Neural progenitor cell (in vitro differentiated cells): ENCODE data around the gene IRS1. TPM values are rescaled to one million over a fixed set of nuclear protein-coding genes. Genes with fewer than 3 reads are reported as not detected.

Source experiments
- DNase-seq: peaks from one replicate; pipeline ENCODE4 v3.0.0-alpha.2; 2016; ENCODE audit warnings: low spot score
- H2AFZ ChIP-seq: fragments of 200-600 bp; sonication (generic); replicated peaks from 2 replicates; pipeline ENCODE4 v1.6.1; 2016; ENCODE audit warnings: antibody characterized with exemption
- H3F3A ChIP-seq: fragments of 200-600 bp; sonication (generic); 2 replicates; pipeline ENCODE4 v1.6.1; 2016; ENCODE audit warnings: antibody characterized with exemption, low read depth
- H3K27ac ChIP-seq: fragments of 200-600 bp; sonication (generic); 2 replicates; pipeline ENCODE4 v1.5.1; 2016; ENCODE audit warnings: mild to moderate bottlenecking
- H3K27me3 ChIP-seq: fragments of 200-600 bp; sonication (generic); 2 replicates; pipeline ENCODE4 v1.6.1; 2016; ENCODE audit warnings: mild to moderate bottlenecking, moderate library complexity
- H3K36me3 ChIP-seq: fragments of 200-600 bp; sonication (generic); 2 replicates; pipeline ENCODE4 v1.5.1; 2016
- H3K4me1 ChIP-seq: fragments of 200-600 bp; sonication (generic); 2 replicates; pipeline ENCODE4 v1.6.1; 2016; ENCODE audit warnings: mixed run types
- H3K4me2 ChIP-seq: fragments of 200-600 bp; sonication (generic); 2 replicates; pipeline ENCODE4 v1.6.1; 2016
- H3K4me3 ChIP-seq: fragments of 200-600 bp; sonication (generic); 2 replicates; pipeline ENCODE4 v1.5.1; 2016
- H3K79me2 ChIP-seq: fragments of 200-600 bp; sonication (generic); 2 replicates; pipeline ENCODE4 v1.6.1; 2016; ENCODE audit warnings: low read depth
- H3K9ac ChIP-seq: fragments of 200-600 bp; sonication (generic); 2 replicates; pipeline ENCODE4 v1.6.1; 2016
- H3K9me3 ChIP-seq: fragments of 200-600 bp; sonication (generic); 2 replicates; pipeline ENCODE4 v1.5.1; 2016; ENCODE audit warnings: low read depth
- H4K20me1 ChIP-seq: fragments of 200-600 bp; sonication (generic); 2 replicates; pipeline ENCODE4 v1.6.1; 2016; ENCODE audit warnings: low read depth
- H3K27ac Mint-ChIP-seq: 3 replicates; pipeline ENCODE4 v1.8.0; 2021; ENCODE audit warnings: mixed read lengths
- H3K27me3 Mint-ChIP-seq: 2 replicates; pipeline ENCODE4 v1.8.0; 2022; ENCODE audit warnings: low read depth, mild to moderate bottlenecking, inconsistent platforms, moderate library complexity, mixed read lengths; ENCODE audit not compliant: insufficient read depth
- H3K36me3 Mint-ChIP-seq: 3 replicates; pipeline ENCODE4 v1.8.0; 2021; ENCODE audit warnings: mixed read lengths
- H3K4me1 Mint-ChIP-seq: 3 replicates; pipeline ENCODE4 v1.8.0; 2021; ENCODE audit warnings: mixed read lengths
- H3K4me3 Mint-ChIP-seq: 3 replicates; pipeline ENCODE4 v1.8.0; 2021; ENCODE audit warnings: mild to moderate bottlenecking, moderate library complexity, mixed read lengths
- H3K9me3 Mint-ChIP-seq: 3 replicates; pipeline ENCODE4 v1.8.0; 2020; ENCODE audit warnings: mixed read lengths
- CTCF ChIP-seq: fragments of 200-600 bp; sonication (generic); IDR thresholded peaks from 2 replicates; pipeline ENCODE4 v1.5.1; 2017; ENCODE audit warnings: antibody characterized with exemption, mild to moderate bottlenecking
- EZH2 ChIP-seq: fragments of 200-600 bp; sonication (generic); IDR thresholded peaks from 2 replicates; pipeline ENCODE4 v1.6.1; 2017; ENCODE audit warnings: antibody characterized with exemption, mild to moderate bottlenecking, moderate library complexity
- EZH2phosphoT487 ChIP-seq: fragments of 200-600 bp; sonication (generic); IDR thresholded peaks from 2 replicates; pipeline ENCODE4 v1.6.1; 2017; ENCODE audit warnings: antibody characterized with exemption
- total RNA-seq: library from RNA; depleted of rRNA; stranded (reverse); fragments of >200 nt; gene quantifications from 2 replicates; pipeline ENCODE4 v1.2.3, GENCODE V29; 2015; ENCODE audit warnings: low replicate concordance

IRS1 gene
- total RNA-seq, 1 donor from 2014 or later = 8.4 TPM

- Mint-ChIP-seq H3K9me3 (peaks cover 35% of the 10 kb centered on the region), H3K4me1 (peaks cover 26% of the 10 kb centered on the region), H3K27ac (no peak overlapping the region), H3K4me3 (no peak overlapping the region), H3K36me3 (peaks cover 65% of the 10 kb centered on the region), H3K27me3 (peaks cover 7% of the 10 kb centered on the region)
- H2AFZ ChIP-seq = no peak overlapping the region
- TF ChIP-seq EZH2phosphoT487 (no peak), EZH2 (no peak), CTCF (no peak)
- no peak overlapping the region for H3K27ac ChIP-seq
- H3K9me3 ChIP-seq = peaks cover 8% of the 10 kb centered on the region
- peaks cover 12% of the 10 kb centered on the region for H3K4me1 ChIP-seq
- H3F3A ChIP-seq = no peaks in the 10 kb centered on the region
- peaks cover 31% of the 10 kb centered on the region for H3K79me2 ChIP-seq
- no peaks in the 10 kb centered on the region for H3K27me3 ChIP-seq
- H3K4me3 ChIP-seq = no peak overlapping the region
- no peak overlapping the region for H3K4me2 ChIP-seq
- no peaks in the 10 kb centered on the region for H3K36me3 ChIP-seq
- no peak overlapping the region for H3K9ac ChIP-seq
- H4K20me1 ChIP-seq = no peaks in the 10 kb centered on the region
- DNase-seq = no peak
Measured at GRCh38 chr2:226777611-226778010, 22.0 kb downstream of the IRS1 start.

- no peak for TF ChIP-seq CTCF
- no peak for TF ChIP-seq EZH2phosphoT487
- TF ChIP-seq EZH2 = no peak
- H3K4me1 Mint-ChIP-seq = peaks cover 18% of the 10 kb centered on the region
- Histone ChIP-seq H3K27me3 (no peaks in the 10 kb centered on the region), H3K36me3 (no peaks in the 10 kb centered on the region), H4K20me1 (no peaks in the 10 kb centered on the region), H2AFZ (no peak overlapping the region), H3K4me1 (no peaks in the 10 kb centered on the region), H3F3A (no peaks in the 10 kb centered on the region), H3K27ac (no peak overlapping the region), H3K79me2 (peaks cover 30% of the 10 kb centered on the region), H3K4me3 (no peak overlapping the region), H3K9me3 (peaks cover 8% of the 10 kb centered on the region), H3K4me2 (no peak overlapping the region), H3K9ac (no peak overlapping the region)
- H3K27ac Mint-ChIP-seq = no peak overlapping the region
- peaks cover 7% of the 10 kb centered on the region for H3K27me3 Mint-ChIP-seq
- DNase-seq = no peak
- H3K4me3 Mint-ChIP-seq = no peak overlapping the region
- H3K36me3 Mint-ChIP-seq = peaks cover 68% of the 10 kb centered on the region
- H3K9me3 Mint-ChIP-seq = peaks cover 36% of the 10 kb centered on the region
Measured at GRCh38 chr2:226776104-226776503, 23.5 kb downstream of the IRS1 start.

- Mint-ChIP-seq H3K9me3 (peaks cover 38% of the 10 kb centered on the region), H3K4me1 (peaks cover 16% of the 10 kb centered on the region), H3K4me3 (no peak overlapping the region), H3K27me3 (peaks cover 7% of the 10 kb centered on the region), H3K36me3 (peaks cover 73% of the 10 kb centered on the region), H3K27ac (no peak overlapping the region)
- Histone ChIP-seq H3F3A (no peaks in the 10 kb centered on the region), H3K27me3 (no peaks in the 10 kb centered on the region), H3K9ac (no peak overlapping the region), H3K79me2 (peaks cover 22% of the 10 kb centered on the region), H3K4me1 (no peaks in the 10 kb centered on the region), H3K9me3 (peaks cover 8% of the 10 kb centered on the region), H2AFZ (no peak overlapping the region), H3K36me3 (no peaks in the 10 kb centered on the region), H4K20me1 (no peaks in the 10 kb centered on the region), H3K4me3 (no peak overlapping the region), H3K4me2 (no peak overlapping the region), H3K27ac (no peak overlapping the region)
- no peak for DNase-seq
- no peak for TF ChIP-seq CTCF
- no peak for TF ChIP-seq EZH2
- TF ChIP-seq EZH2phosphoT487 = no peak
Measured at GRCh38 chr2:226775032-226775509, 24.5 kb downstream of the IRS1 start.
